ENCODE data around the gene NACC2. TPM values are rescaled to one million over a fixed set of nuclear protein-coding genes. Genes with fewer than 3 reads are reported as not detected.

The NACC2 gene
- total and polyA plus RNA-seq, 10 of the 15 experiments (the other 5 are each of a cell fraction or from before 2014, with no cell fraction given) = 0.66 to 14.7 (median 3.5) TPM

- TF ChIP-seq ZNF207 (IDR thresholded peaks at IDR 0.05; ENCODE audit: borderline replicate concordance) (no peak), MAX (IDR thresholded peaks at IDR 0.05; ENCODE audit: low read depth, low read length) (no peak), TARDBP (IDR thresholded peaks at IDR 0.05; ENCODE audit: borderline replicate concordance) (no peak), ESRRA (IDR thresholded peaks at IDR 0.05; ENCODE audit: low read length) (no peak), CHD2 (IDR thresholded peaks at IDR 0.05; ENCODE audit: borderline replicate concordance, low read depth, low read length) (no peak), NFIC (IDR thresholded peaks at IDR 0.05; ENCODE audit: low read depth, low read length) (no peak), IRF5 (IDR thresholded peaks at IDR 0.05; ENCODE audit: borderline replicate concordance) (no peak), MLLT1 (IDR thresholded peaks at IDR 0.05) (no peak), ZNF687 (IDR thresholded peaks at IDR 0.05) (no peak), ASH2L (IDR thresholded peaks at IDR 0.05; ENCODE audit: borderline replicate concordance, low read depth) (no peak), PML (IDR thresholded peaks at IDR 0.05; ENCODE audit: low read length) (no peak), NFYA (IDR thresholded peaks at IDR 0.05; ENCODE audit: borderline replicate concordance, low read depth, low read length) (no peak), ZSCAN29 (IDR thresholded peaks at IDR 0.05) (no peak), FOS (IDR thresholded peaks at IDR 0.05; ENCODE audit: borderline replicate concordance, extremely low read depth, insufficient read length) (no peak), CBFB (IDR thresholded peaks at IDR 0.05; ENCODE audit: low read depth) (no peak), FOXM1 (IDR thresholded peaks at IDR 0.05; ENCODE audit: low read depth, low read length) (no peak)
- Histone ChIP-seq H3K27ac (ENCODE audit: control insufficient read depth, insufficient read depth) (no peak overlapping the region), H3K4me1 (ENCODE audit: control insufficient read depth, insufficient read depth, low read length) (no peaks in the 10 kb centered on the region), H3K4me3 (no peak overlapping the region), H2AFZ (ENCODE audit: control insufficient read depth, low read depth, low read length) (no peak overlapping the region), H3K36me3 (ENCODE audit: control insufficient read depth in 2 of 2, insufficient read depth in 2 of 2, low read length in 1 of 2) (peaks cover 0 to 11% of the 10 kb centered on the region in 2 experiments; a peak in 2 of 4 replicates), H3K79me2 (ENCODE audit: control insufficient read depth, insufficient read depth, low read length) (no peaks in the 10 kb centered on the region), H3K9me3 (replicated peaks; ENCODE audit: control insufficient read depth, insufficient read depth, low read length) (no peaks in the 10 kb centered on the region; the same call in 2 of the 3 replicates), H3K9ac (ENCODE audit: control insufficient read depth, insufficient read depth, low read length) (no peak overlapping the region), H3K27me3 (replicated peaks in 1 of 2; ENCODE audit: control insufficient read depth in 2 of 2, insufficient read depth in 2 of 2, low read length in 1 of 2) (no peaks in the 10 kb centered on the region), H3K4me2 (ENCODE audit: control insufficient read depth, insufficient read depth) (no peak overlapping the region), H4K20me1 (ENCODE audit: control insufficient read depth, insufficient read depth) (no peaks in the 10 kb centered on the region)
- in situ Hi-C loops (cut with MboI) = no loop called here
- ChIA-PET CTCF (no interaction called here), POLR2A (no interaction called here), RAD21 (ENCODE audit: unreplicated experiment) (no interaction called here), SMC1A (ENCODE audit: uncharacterized antibody, unreplicated experiment) (no interaction called here)
- intact Hi-C loops (cut with micrococcal nuclease; ENCODE audit: unreplicated experiment) = no loop called here
- no peak for FAIRE-seq
- WGBS (ENCODE audit: insufficient coverage, insufficient replicate concordance, low lambda C conversion rate, missing lambda C conversion rate) = 58% methylated on average over 17 of the region's 18 CpGs
- no peak for ATAC-seq
- BruUV-seq (replicated peaks) = no TSS peak
- no peak for DNase-seq (ENCODE audit: low read depth, low spot score)
These were observed 82.4 kb downstream of the NACC2 start for GRCh38 chr9:136012651-136013050.

Data from GM12878 (cell line).